ENCODE results near the gene ARMC2. TPM values are rescaled to one million over a fixed set of nuclear protein-coding genes. Genes with fewer than 3 reads are reported as not detected.
A peak's percentile ranks its signal among the peaks of the same experiment; 100 is the strongest.

Gene ARMC2
- total and polyA plus RNA-seq, 2 of the 8 experiments (the other 6 are each of a cell fraction or from before 2014, with no cell fraction given): 1.6 to 4.4 TPM

- TF ChIP-seq CHD7 (IDR thresholded peaks at IDR 0.05; ENCODE audit: insufficient replicate concordance, low read length) (no peak), CREB1 (IDR thresholded peaks at IDR 0.05) (peak; percentile 58; the same call in 1 of the 2 replicates), EP300 (IDR thresholded peaks at IDR 0.05; ENCODE audit: borderline replicate concordance in 1 of 2, low read depth in 2 of 2, low read length in 2 of 2) (no peak), SP4 (IDR thresholded peaks at IDR 0.05; ENCODE audit: low read length) (peak; percentile 96), JUND (IDR thresholded peaks at IDR 0.05; ENCODE audit: low read length) (no peak), GTF2F1 (IDR thresholded peaks at IDR 0.05; ENCODE audit: borderline replicate concordance, low read depth, low read length) (0 out of 2 replicates have a peak, but pooled peaks have one; percentile 19), MAFK (IDR thresholded peaks at IDR 0.05; ENCODE audit: low read depth, low read length) (no peak), ATF2 (IDR thresholded peaks at IDR 0.05; ENCODE audit: low read length) (no peak), TBP (IDR thresholded peaks at IDR 0.05; ENCODE audit: low read depth, low read length) (peak; percentile 75; the same call in 1 of the 2 replicates)
Observed at GRCh38 chr6:109009236-109009961, 161.2 kb downstream of the ARMC2 start (continued).

All from H1 (cell line).